Embryonic facial prominence (tissue), 1 donor: ENCODE measurements around the gene TDRD10.
"Not testable (repeated sequence)": the region's sequence is repeated elsewhere in the genome, so short reads cannot be mapped to it uniquely, and the experiment has no call there.

Source experiments
- DNase-seq: peaks from one replicate; pipeline ENCODE4 v3.0.0-alpha.2; 2016; ENCODE audit errors: extremely low spot score

Gene TDRD10

GRCh38 chr1:154514066-154514553 lies 12.1 kb downstream of the TDRD10 start:
- DNase-seq = no peak

GRCh38 chr1:154517661-154518060 lies 15.6 kb downstream of the TDRD10 start:
- no peak for DNase-seq

- no peak for DNase-seq
Observed at GRCh38 chr1:154519591-154519991, 17.6 kb downstream of the TDRD10 start.

GRCh38 chr1:154520333-154520732 lies 18.3 kb downstream of the TDRD10 start:
- DNase-seq = no peak

- DNase-seq = no peak
Observed at GRCh38 chr1:154521695-154522094, 19.7 kb downstream of the TDRD10 start.

GRCh38 chr1:154524881-154525280 lies 22.9 kb downstream of the TDRD10 start:
- DNase-seq = no peak

- no peak for DNase-seq
Observed at GRCh38 chr1:154527192-154527591, 25.2 kb downstream of the TDRD10 start.

GRCh38 chr1:154529308-154529707 lies 27.3 kb downstream of the TDRD10 start:
- no peak for DNase-seq

GRCh38 chr1:154531950-154532349 lies 29.9 kb downstream of the TDRD10 start:
- not testable (repeated sequence) for DNase-seq

- DNase-seq = no peak
Observed at GRCh38 chr1:154533952-154534844, 32.2 kb downstream of the TDRD10 start.

- DNase-seq = no peak
Observed at GRCh38 chr1:154536570-154536969, 34.6 kb downstream of the TDRD10 start.

GRCh38 chr1:154539486-154540483 lies 37.8 kb downstream of the TDRD10 start:
- DNase-seq = no peak

- no peak for DNase-seq
Observed at GRCh38 chr1:154541231-154541630, 39.2 kb downstream of the TDRD10 start.

GRCh38 chr1:154546264-154547063 lies 44.4 kb downstream of the TDRD10 start:
- no peak for DNase-seq

- DNase-seq = no peak
Observed at GRCh38 chr1:154547105-154547732, 45.2 kb downstream of the TDRD10 start.

- DNase-seq = no peak
Observed at GRCh38 chr1:154548028-154548427, 46.0 kb downstream of the TDRD10 start.

- no peak for DNase-seq
Observed at GRCh38 chr1:154549202-154549770, 47.3 kb downstream of the TDRD10 start.

GRCh38 chr1:154550070-154550469 lies 48.1 kb downstream of the TDRD10 start:
- no peak for DNase-seq

GRCh38 chr1:154550657-154551056 lies 48.6 kb downstream of the TDRD10 start:
- DNase-seq = no peak

- no peak for DNase-seq
Observed at GRCh38 chr1:154551474-154551873, 49.5 kb downstream of the TDRD10 start.

GRCh38 chr1:154552036-154552435 lies 50.0 kb downstream of the TDRD10 start:
- no peak for DNase-seq
